H1 (cell line): ENCODE data around the gene ARL10. TPM values are rescaled to one million over a fixed set of nuclear protein-coding genes. Genes with fewer than 3 reads are reported as not detected.

Experiments
- CTCF ChIA-PET: fragments of 300-600 bp; sonication (Branson Sonifier 250); formaldehyde crosslinking; loops from one replicate; lab custom pipeline; 2021; ENCODE audit not compliant: partially characterized antibody; lab: Charles Lee
- POLR2A ChIA-PET: fragments of 300-600 bp; sonication (Branson Sonifier 250); formaldehyde crosslinking; loops from one replicate; lab custom pipeline; 2021; ENCODE audit warnings: inconsistent platforms; ENCODE audit not compliant: partially characterized antibody; lab: Charles Lee
- DNase-seq, 2 experiments: peaks; one replicate each; pipeline versions ENCODE4 v3.0.0 to v3.0.0-alpha.2; 2010 to 2022; ENCODE audit warnings: low spot score in 2 of 2, low read depth in 1 of 2, mixed read lengths in 1 of 2
- FAIRE-seq: peaks from 2 replicates; lab custom pipeline; 2011; peaks lifted over from hg19 to GRCh38; lab: Jason Lieb, UNC
- H2AFZ ChIP-seq: 2 replicates; pipeline ENCODE4 v1.8.1; 2012; ENCODE audit warnings: low read length, inconsistent platforms
- H2AK5ac ChIP-seq: 2 replicates; pipeline ENCODE4 v1.6.1; 2013; ENCODE audit warnings: low read depth, low read length
- H2BK120ac ChIP-seq: replicated peaks from 2 replicates; pipeline ENCODE3; 2013; ENCODE audit warnings: low read depth, low read length, inconsistent platforms
- H2BK12ac ChIP-seq: 2 replicates; pipeline ENCODE4 v1.6.1; 2013; ENCODE audit warnings: low read depth, low read length
- H2BK15ac ChIP-seq: 2 replicates; pipeline ENCODE4 v1.6.1; 2013; ENCODE audit warnings: low read length
- H2BK20ac ChIP-seq: 2 replicates; pipeline ENCODE4 v1.6.1; 2013; ENCODE audit warnings: low read length
- H2BK5ac ChIP-seq: 2 replicates; pipeline ENCODE4 v1.6.1; 2013; ENCODE audit warnings: low read depth, low read length
- H3K14ac ChIP-seq: 2 replicates; pipeline ENCODE4 v1.6.1; 2013; ENCODE audit warnings: inconsistent platforms; ENCODE audit not compliant: insufficient read length
- H3K18ac ChIP-seq: 2 replicates; pipeline ENCODE4 v1.6.1; 2013; ENCODE audit warnings: low read length; ENCODE audit errors: extremely low read depth
- H3K23ac ChIP-seq: 2 replicates; pipeline ENCODE4 v1.6.1; 2013; ENCODE audit warnings: inconsistent platforms; ENCODE audit not compliant: insufficient read length
- H3K23me2 ChIP-seq: 2 replicates; pipeline ENCODE4 v1.6.1; 2013; ENCODE audit warnings: low read depth, low read length
- H3K27ac ChIP-seq: 2 replicates; pipeline ENCODE4 v1.6.1; 2011; ENCODE audit warnings: low read depth, low read length, inconsistent platforms
- H3K27me3 ChIP-seq, 4 experiments: replicated peaks in 1 of 4; 1 replicate in 1 of 4; 2 replicates in 3 of 4; pipeline versions ENCODE4 v1.6.1 to v1.8.1; 2011 to 2013; ENCODE audit warnings: low read length in 3 of 4, mild to moderate bottlenecking in 3 of 4, inconsistent platforms in 2 of 4, mixed read lengths in 2 of 4, moderate library complexity in 1 of 4; ENCODE audit not compliant: control insufficient read depth in 3 of 4, insufficient read depth in 3 of 4; ENCODE audit errors: extremely low read depth in 1 of 4
- H3K36me3 ChIP-seq, 4 experiments: 2 replicates each; pipeline versions ENCODE4 v1.6.1 to v1.8.1; 2011 to 2013; ENCODE audit warnings: mild to moderate bottlenecking in 4 of 4, low read length in 3 of 4, moderate library complexity in 2 of 4, control low read depth in 1 of 4, inconsistent platforms in 1 of 4; ENCODE audit not compliant: insufficient read depth in 4 of 4, control insufficient read depth in 2 of 4
- H3K4ac ChIP-seq: replicated peaks from 2 replicates; pipeline ENCODE3; 2013; ENCODE audit warnings: low read length, low read depth, mixed read lengths, inconsistent platforms; ENCODE audit not compliant: insufficient read length
- H3K4me1 ChIP-seq, 4 experiments: replicated peaks in 1 of 4; 1 replicate in 1 of 4; 2 replicates in 3 of 4; pipeline versions ENCODE4 v1.6.1 to v1.8.1; 2011 to 2013; ENCODE audit warnings: low read length in 3 of 4, inconsistent platforms in 2 of 4, mixed read lengths in 1 of 4; ENCODE audit not compliant: insufficient read depth in 4 of 4, control insufficient read depth in 3 of 4
- H3K4me2 ChIP-seq, 2 experiments: 2 replicates each; pipeline versions ENCODE4 v1.6.1 to v1.8.1; 2011 to 2013; ENCODE audit warnings: low read depth in 2 of 2, low read length in 2 of 2, control low read depth in 1 of 2, inconsistent platforms in 1 of 2, mild to moderate bottlenecking in 1 of 2; ENCODE audit not compliant: insufficient read depth in 1 of 2
- H3K4me3 ChIP-seq, 4 experiments: fragments of 200-600, 300-600 bp in 1 of 4; sonication (generic), shearing (Covaris generic), sonication (Bioruptor Twin) in 1 of 4; 2 replicates each; pipeline versions ENCODE4 v1.5.1 to v1.8.1; 2011 to 2016; ENCODE audit warnings: low read length in 4 of 4, low read depth in 3 of 4, control low read depth in 2 of 4, inconsistent platforms in 2 of 4, mild to moderate bottlenecking in 2 of 4, mixed read lengths in 1 of 4, moderate library complexity in 1 of 4; ENCODE audit not compliant: insufficient read depth in 2 of 4; ENCODE audit errors: extremely low read depth in 1 of 4
- H3K56ac ChIP-seq: replicated peaks from 2 replicates; pipeline ENCODE3; 2013; ENCODE audit warnings: low read depth, mild to moderate bottlenecking, mixed read lengths, low read length, inconsistent platforms; ENCODE audit not compliant: insufficient read length
- H3K79me1 ChIP-seq: 2 replicates; pipeline ENCODE4 v1.6.1; 2013; ENCODE audit warnings: low read depth, low read length, control low read depth
- H3K79me2 ChIP-seq, 2 experiments: 2 replicates each; pipeline versions ENCODE4 v1.6.1 to v1.8.1; 2012 to 2013; ENCODE audit warnings: low read length in 2 of 2, mild to moderate bottlenecking in 2 of 2, inconsistent platforms in 1 of 2; ENCODE audit not compliant: insufficient read depth in 2 of 2, control insufficient read depth in 1 of 2
- H3K9ac ChIP-seq, 4 experiments: replicated peaks in 1 of 4; 1 replicate in 1 of 4; 2 replicates in 3 of 4; pipeline versions ENCODE4 v1.6.1 to v1.8.1; 2011 to 2013; ENCODE audit warnings: low read depth in 3 of 4, low read length in 3 of 4, control low read depth in 2 of 4, mild to moderate bottlenecking in 2 of 4, moderate library complexity in 2 of 4, inconsistent platforms in 1 of 4; ENCODE audit errors: extremely low read depth in 1 of 4
- H3K9me3 ChIP-seq, 2 experiments: 2 replicates each; pipeline versions ENCODE4 v1.6.1 to v1.8.1; 2012 to 2013; ENCODE audit warnings: mild to moderate bottlenecking in 2 of 2, moderate library complexity in 2 of 2, control low read depth in 1 of 2, inconsistent platforms in 1 of 2, low read depth in 1 of 2, low read length in 1 of 2, mixed read lengths in 1 of 2; ENCODE audit not compliant: insufficient read depth in 2 of 2
- H4K20me1 ChIP-seq, 2 experiments: replicated peaks in 1 of 2; 2 replicates each; pipeline versions ENCODE3 to v1.8.1; 2011 to 2013; ENCODE audit warnings: inconsistent platforms in 2 of 2, low read length in 2 of 2, mild to moderate bottlenecking in 1 of 2; ENCODE audit not compliant: insufficient read depth in 2 of 2, control insufficient read depth in 1 of 2
- H4K5ac ChIP-seq: 2 replicates; pipeline ENCODE4 v1.6.1; 2013; ENCODE audit warnings: low read length, low read depth, mixed read lengths, inconsistent platforms; ENCODE audit not compliant: insufficient read length
- H4K8ac ChIP-seq: 2 replicates; pipeline ENCODE4 v1.8.0; 2013; ENCODE audit warnings: mild to moderate bottlenecking, moderate library complexity, low read length, inconsistent platforms; ENCODE audit not compliant: insufficient read depth; ENCODE audit errors: extremely low read depth
- H4K91ac ChIP-seq: replicated peaks from 2 replicates; pipeline ENCODE3; 2013; ENCODE audit warnings: low read length, mixed read lengths, inconsistent platforms; ENCODE audit not compliant: insufficient read length
- KDM1A ChIP-seq: fragments of 200-600, 300-600 bp; sonication (generic); IDR thresholded peaks from 2 replicates; pipeline ENCODE4 v1.7.1; 2016; ENCODE audit warnings: mild to moderate bottlenecking, low read length, borderline replicate concordance
- TAF7 ChIP-seq: optimal IDR thresholded peaks from 2 replicates; pipeline ENCODE3; 2011; ENCODE audit warnings: low read depth, mild to moderate bottlenecking, inconsistent platforms, low read length, moderate library complexity, borderline replicate concordance
- WGBS, 2 experiments: shearing (Covaris generic) in 1 of 2; methylation state at CpG; one replicate each; pipeline versions ENCODE4 v1.1.6 to v1.1.7; 2013 to 2015; ENCODE audit warnings: low lambda C conversion rate in 2 of 2, mixed read lengths in 2 of 2, inconsistent platforms in 1 of 2, low coverage in 1 of 2, missing lambda C conversion rate in 1 of 2; ENCODE audit not compliant: insufficient replicate concordance in 2 of 2, insufficient coverage in 1 of 2, insufficient read length in 1 of 2; ENCODE audit errors: extremely low coverage in 1 of 2, missing lambda C conversion rate in 1 of 2; 5-methylcytosine and 5-hydroxymethylcytosine counted together
- polyA plus RNA-seq, 7 experiments: library from polyadenylated mRNA; depleted of rRNA in 3 of 7; stranded (reverse) in 5 of 7; unstranded in 2 of 7; fragments of >200 nt in 5 of 7; fragments of 200-250 nt in 2 of 7; gene quantifications; 1 replicate in 5 of 7; 2 replicates in 1 of 7; 4 replicates in 1 of 7; pipeline versions ENCODE4 v1.2.1 to v1.2.3, GENCODE V29; 2011 to 2013; ENCODE audit warnings: missing spikeins in 2 of 7, mixed read lengths in 2 of 7
- total RNA-seq: library from RNA; stranded (reverse); fragmentation: NEBNext Ultra II Directional; extraction: Animal tissue kit (Norgen Biotek cat#: 25700); gene quantifications from 2 replicates; pipeline ENCODE4 v1.2.1, GENCODE V29; 2021

ARL10 gene
- total and polyA plus RNA-seq, 2 of the 8 experiments (the other 6 are each of a cell fraction or from before 2014, with no cell fraction given) = 3.1 to 7.4 TPM

- Histone ChIP-seq H2BK120ac (no peak overlapping the region), H3K18ac (no peak overlapping the region), H4K5ac (no peak overlapping the region), H4K20me1 (peaks cover 0 to 2% of the 10 kb centered on the region in 2 experiments), H2BK5ac (no peak overlapping the region), H2AK5ac (no peak overlapping the region; the same call in 1 of the 2 replicates), H2AFZ (no peak overlapping the region), H3K36me3 (no peaks in the 10 kb centered on the region), H3K14ac (no peak overlapping the region), H3K9me3 (peaks cover 0 to under 1% of the 10 kb centered on the region in 2 experiments; a peak in 1 of 4 replicates), H2BK15ac (no peak overlapping the region), H3K79me2 (no peaks in the 10 kb centered on the region), H4K8ac (no peak overlapping the region), H2BK12ac (no peak overlapping the region), H3K56ac (no peak overlapping the region), H3K79me1 (no peaks in the 10 kb centered on the region), H4K91ac (no peak overlapping the region), H3K9ac (no peak overlapping the region; a peak in 2 of 7 replicates), H3K4ac (no peak overlapping the region), H3K27ac (no peak overlapping the region), H3K23me2 (no peaks in the 10 kb centered on the region; the same call in 1 of the 2 replicates), H3K4me3 (peak overlapping the region; percentile 40 to 77 (median 70)), H3K4me2 (peak overlapping the region; percentile 63 to 73), H3K4me1 (peaks cover 0 to 3% (median 0%) of the 10 kb centered on the region in 4 experiments; a peak in 4 of 7 replicates), H3K23ac (no peak overlapping the region), H3K27me3 (peaks cover 0 to 11% (median 9%) of the 10 kb centered on the region in 4 experiments; a peak in 6 of 7 replicates), H2BK20ac (no peak overlapping the region)
- FAIRE-seq = no peak
- CTCF ChIA-PET = interaction anchor here (0.9 to 3.3 kb wide), 6 partner anchors 9 to 685 kb away, joined by 3 to 22 read pairs (median 4); no protein-coding TSS in a partner anchor
- POLR2A ChIA-PET = interaction anchor here (0.8 to 1.7 kb wide), 9 partner anchors 8 to 220 kb away, joined by 3 to 9 read pairs (median 4); partner anchors contain the start of genes FAF2, NOP16 and RNF44
- 86% methylated on average over 13 of the region's 13 CpGs; no CpG with 5 or more reads in 1 of the 2 experiments for WGBS, 2 experiments
- TF ChIP-seq KDM1A = peak; percentile 43; the same call in 1 of the 2 replicates
- no peak for TF ChIP-seq TAF7
- TF ChIP-seq, all 59 proteins: peak for 1
- no peak for DNase-seq
Measured at GRCh38 chr5:176415240-176415951, 50.1 kb downstream of the ARL10 start.
